Measurements from ENCODE around the gene TRIO.

Gene TRIO

DNA sequence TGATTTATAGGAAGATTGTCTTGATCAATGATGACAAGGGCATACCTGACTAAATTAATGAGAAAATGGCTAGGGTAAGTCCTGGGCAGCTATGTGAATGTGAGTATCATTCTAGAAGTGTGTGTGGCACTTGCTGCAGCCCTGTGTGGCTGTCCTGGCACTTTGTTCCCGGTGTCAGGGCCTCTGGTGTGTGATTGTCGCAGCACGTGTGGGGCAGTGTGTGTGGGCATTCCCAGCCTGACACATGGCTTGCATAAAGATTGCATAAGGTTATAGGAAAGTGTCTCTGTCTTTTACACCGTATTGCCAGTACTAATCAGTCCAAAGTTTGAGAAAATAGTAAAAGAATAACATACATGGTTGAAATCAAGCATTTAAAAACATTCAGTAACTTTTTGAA is 74.4 kb downstream of the TRIO start:
- Histone ChIP-seq H3K36me3 (peaks cover 0 to 19% (median 7%) of the 10 kb centered on the region in 11 experiments; a peak in 9 of 22 replicates), H3K4me3 (no peak overlapping the region), H3K9ac (peak overlapping the region in 2 of 11 experiments; percentile 6 to 10; a peak in 1 of 22 replicates), H3K27ac (peak overlapping the region in 4 of 11 experiments; percentile 16 to 43 (median 34); a peak in 5 of 22 replicates), H3K4me1 (peaks cover 63 to 73% (median 67%) of the 10 kb centered on the region in 10 experiments), H3K4me2 (peak overlapping the region in 9 of 11 experiments; percentile 0 to 53 (median 21); a peak in 10 of 22 replicates), H4K20me1 (peaks cover 40 to 99% (median 72%) of the 10 kb centered on the region in 11 experiments; a peak in 21 of 22 replicates), H3K27me3 (no peaks in the 10 kb centered on the region), H3K9me3 (replicated peaks in 1 of 11) (peaks cover 0 to 14% (median 10%) of the 10 kb centered on the region in 11 experiments; a peak in 10 of 22 replicates)
- no peak for TF ChIP-seq Cebpa-rat (IDR thresholded peaks at IDR 0.05)

DNA sequence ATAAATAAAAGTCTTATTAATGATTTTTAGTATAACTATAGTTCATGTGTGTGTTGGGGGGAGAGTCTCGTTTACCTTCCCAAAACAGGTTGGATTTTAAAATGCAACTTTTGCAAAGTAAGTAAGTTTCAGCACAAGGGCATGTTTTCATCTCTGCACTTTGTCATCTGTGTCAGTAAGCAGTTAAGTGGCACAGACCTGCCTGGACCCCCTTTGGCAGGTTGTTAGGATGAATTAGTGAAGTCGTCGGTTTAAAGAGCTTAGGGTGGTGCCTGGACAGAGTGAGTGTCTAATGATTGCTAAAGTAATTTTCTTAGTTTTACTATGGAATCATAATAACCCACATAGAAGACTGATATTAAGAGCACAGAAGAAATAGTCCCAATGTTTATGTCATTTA is 74.9 kb downstream of the TRIO start:
- peak overlapping the region in 7 of 11 experiments; percentile 15 to 91 (median 29); a peak in 9 of 22 replicates for H3K4me2 ChIP-seq

DNA sequence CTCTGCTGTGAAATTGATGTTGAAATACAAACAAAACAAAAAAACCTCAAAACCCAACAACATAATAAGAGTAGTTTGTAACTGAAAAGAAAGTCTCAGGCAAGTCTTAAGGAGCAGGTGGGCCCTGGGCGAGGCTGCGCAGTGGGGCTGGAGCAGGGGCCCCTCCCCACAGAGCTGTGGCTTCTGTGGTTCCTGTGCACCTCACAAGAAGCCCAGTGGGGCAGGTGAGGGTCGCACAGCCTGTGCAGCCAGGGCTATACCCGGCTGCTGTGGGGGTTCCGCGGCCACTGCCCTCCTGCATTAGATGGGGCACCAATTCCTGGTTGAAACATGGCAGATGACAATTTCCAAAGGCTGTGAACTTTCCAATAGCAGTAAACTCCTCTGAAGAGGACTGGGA is 75.3 kb downstream of the TRIO start:
- H3K4me3 ChIP-seq, result no peak overlapping the region
- H3K36me3 ChIP-seq, result peaks cover 0 to 22% (median 7%) of the 10 kb centered on the region in 11 experiments; a peak in 9 of 22 replicates
- peaks cover 48 to 100% (median 71%) of the 10 kb centered on the region in 11 experiments; a peak in 21 of 22 replicates for H4K20me1 ChIP-seq
- H3K9me3 ChIP-seq (replicated peaks in 1 of 11), result peaks cover 0 to 14% (median 10%) of the 10 kb centered on the region in 11 experiments; a peak in 10 of 22 replicates
- H3K4me1 ChIP-seq, result peaks cover 68 to 78% (median 71%) of the 10 kb centered on the region in 10 experiments
- no peaks in the 10 kb centered on the region for H3K27me3 ChIP-seq
- H3K27ac ChIP-seq, result peak overlapping the region in 8 of 11 experiments; percentile 3 to 88 (median 44); a peak in 11 of 22 replicates
- no peak for TF ChIP-seq Cebpa-rat (IDR thresholded peaks at IDR 0.05)
- peak overlapping the region in 3 of 11 experiments; percentile 3 to 32 (median 7); a peak in 3 of 22 replicates for H3K9ac ChIP-seq
- H3K4me2 ChIP-seq, result peak overlapping the region; percentile 15 to 91 (median 40); a peak in 16 of 22 replicates

More for the DNA sequence above, 74.9 kb downstream of the TRIO start:
- Histone ChIP-seq H3K27ac (peak overlapping the region in 4 of 11 experiments; percentile 16 to 88 (median 38); a peak in 6 of 22 replicates), H3K9me3 (replicated peaks in 1 of 11) (peaks cover 0 to 14% (median 10%) of the 10 kb centered on the region in 11 experiments; a peak in 10 of 22 replicates), H3K27me3 (no peaks in the 10 kb centered on the region), H3K4me1 (peaks cover 63 to 73% (median 67%) of the 10 kb centered on the region in 10 experiments), H3K4me3 (no peak overlapping the region), H3K9ac (no peak overlapping the region; a peak in 1 of 22 replicates), H4K20me1 (peaks cover 44 to 99% (median 72%) of the 10 kb centered on the region in 11 experiments; a peak in 21 of 22 replicates), H3K36me3 (peaks cover 0 to 22% (median 7%) of the 10 kb centered on the region in 11 experiments; a peak in 9 of 22 replicates)
- TF ChIP-seq Cebpa-rat (IDR thresholded peaks at IDR 0.05), result no peak

DNA sequence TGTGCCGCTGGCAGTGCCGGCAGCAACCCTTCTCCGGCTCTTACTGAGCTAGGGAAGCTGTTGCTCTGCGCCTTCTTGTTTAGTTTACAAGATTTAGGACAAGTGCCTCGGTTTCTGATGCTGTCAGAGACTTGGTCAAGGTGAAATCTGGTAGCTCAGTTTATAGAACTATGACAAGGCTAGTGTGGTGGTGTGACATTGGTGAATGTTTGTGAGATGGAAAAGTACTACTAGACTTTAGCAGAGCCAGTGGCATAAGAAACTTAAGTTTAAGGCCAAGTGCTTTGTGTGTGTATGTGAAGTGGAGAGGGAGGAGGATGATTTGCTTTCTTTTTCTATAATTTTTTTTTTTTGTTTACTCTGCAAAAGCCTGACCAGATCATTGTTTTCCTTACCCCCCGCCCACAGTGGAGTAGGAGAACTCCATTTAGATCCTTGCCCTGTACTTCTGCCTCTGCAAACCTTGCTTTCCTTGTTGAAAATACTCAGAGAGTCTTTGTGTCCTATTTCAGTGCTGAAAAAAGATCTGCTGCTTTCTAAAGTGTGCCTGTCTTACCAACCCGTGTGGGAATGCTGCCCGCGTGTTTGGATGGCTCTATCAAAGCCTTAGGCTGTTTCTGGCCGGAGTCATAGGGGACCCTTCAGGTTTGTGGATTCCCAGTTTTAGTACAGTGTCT is 75.9 kb downstream of the TRIO start:
- TF ChIP-seq Cebpa-rat (IDR thresholded peaks at IDR 0.05), result no peak
- no peaks in the 10 kb centered on the region for H3K27me3 ChIP-seq
- peak overlapping the region in 8 of 11 experiments; percentile 3 to 88 (median 44); a peak in 11 of 22 replicates for H3K27ac ChIP-seq
- peaks cover 72 to 78% (median 74%) of the 10 kb centered on the region in 10 experiments for H3K4me1 ChIP-seq
- peak overlapping the region in 3 of 11 experiments; percentile 3 to 32 (median 7); a peak in 3 of 22 replicates for H3K9ac ChIP-seq
- H3K36me3 ChIP-seq, result peaks cover 0 to 19% (median 4%) of the 10 kb centered on the region in 11 experiments; a peak in 9 of 22 replicates
- peaks cover 0 to 14% (median 10%) of the 10 kb centered on the region in 11 experiments; a peak in 10 of 22 replicates for H3K9me3 ChIP-seq (replicated peaks in 1 of 11)
- H4K20me1 ChIP-seq, result peaks cover 44 to 99% (median 66%) of the 10 kb centered on the region in 11 experiments; a peak in 21 of 22 replicates
- H3K4me2 ChIP-seq, result peak overlapping the region; percentile 15 to 91 (median 40); a peak in 16 of 22 replicates
- no peak overlapping the region for H3K4me3 ChIP-seq

DNA sequence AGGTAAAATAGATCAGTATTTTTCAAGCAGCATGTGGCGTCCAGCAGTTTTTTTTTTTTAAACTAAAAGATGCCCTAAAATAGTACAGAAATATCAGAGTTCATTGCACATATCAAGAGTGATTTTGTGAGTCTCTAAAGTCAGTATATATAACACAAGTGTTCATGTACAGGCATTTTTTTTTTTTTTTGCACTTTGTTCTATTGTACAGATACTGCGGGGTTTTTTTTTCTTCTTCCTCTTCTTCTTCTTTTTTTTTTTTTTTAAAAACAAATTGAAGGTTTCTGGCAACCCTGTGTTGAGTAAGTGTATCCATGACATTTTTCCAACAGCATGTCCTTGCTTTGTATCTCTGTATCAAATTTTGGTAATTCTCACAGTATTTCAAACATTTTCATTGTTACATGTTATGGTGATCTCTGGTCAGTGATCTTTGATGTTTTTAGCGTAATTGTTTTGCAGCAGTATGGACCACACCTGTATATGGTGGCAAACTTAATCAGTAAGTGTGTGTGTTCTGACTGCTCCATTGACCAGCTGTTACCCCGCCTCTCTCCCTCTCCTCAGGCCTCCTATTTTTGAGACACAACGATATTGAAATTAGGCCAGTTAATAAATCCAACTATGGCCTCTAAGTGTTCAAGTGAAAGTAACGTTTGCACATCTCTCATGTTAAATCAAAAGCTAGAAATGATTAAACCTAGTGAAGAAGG is 76.8 kb downstream of the TRIO start:
- no peaks in the 10 kb centered on the region for H3K27me3 ChIP-seq
- peak overlapping the region in 6 of 11 experiments; percentile 59 to 91 (median 84); a peak in 9 of 22 replicates for H3K27ac ChIP-seq
- H3K4me2 ChIP-seq, result peak overlapping the region in 10 of 11 experiments; percentile 23 to 91 (median 70); a peak in 14 of 22 replicates
- H4K20me1 ChIP-seq, result peaks cover 41 to 99% (median 61%) of the 10 kb centered on the region in 11 experiments; a peak in 21 of 22 replicates
- no peak overlapping the region for H3K4me3 ChIP-seq
- H3K9ac ChIP-seq, result no peak overlapping the region
- H3K9me3 ChIP-seq (replicated peaks in 1 of 11), result peaks cover 0 to 14% (median 10%) of the 10 kb centered on the region in 11 experiments; a peak in 10 of 22 replicates
- H3K36me3 ChIP-seq, result peaks cover 0 to 17% (median 0%) of the 10 kb centered on the region in 11 experiments; a peak in 7 of 22 replicates
- peaks cover 75 to 88% (median 82%) of the 10 kb centered on the region in 10 experiments for H3K4me1 ChIP-seq
- no peak for TF ChIP-seq Cebpa-rat (IDR thresholded peaks at IDR 0.05)

DNA sequence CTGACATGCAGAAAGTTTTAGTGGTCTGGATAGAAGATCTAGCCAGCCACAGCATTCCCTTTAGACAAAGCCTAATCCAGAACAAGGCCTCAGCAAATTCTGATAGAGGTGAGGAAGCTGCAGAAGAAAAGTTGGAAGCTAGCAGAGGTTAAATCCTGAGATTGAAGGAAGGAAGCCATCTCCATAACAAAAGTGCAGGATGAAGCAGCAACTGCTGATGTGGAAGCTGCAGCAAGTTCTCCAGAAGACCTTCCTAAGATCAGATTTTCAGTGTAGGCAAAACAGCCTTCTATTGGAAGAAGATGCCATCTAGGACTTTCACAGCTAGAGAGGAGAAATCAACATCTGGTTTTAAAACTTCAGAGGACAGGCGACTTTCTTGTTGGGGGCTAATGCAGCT is 77.5 kb downstream of the TRIO start:
- Histone ChIP-seq H4K20me1 (peaks cover 45 to 99% (median 61%) of the 10 kb centered on the region in 11 experiments; a peak in 21 of 22 replicates), H3K36me3 (peaks cover 0 to 17% (median 0%) of the 10 kb centered on the region in 11 experiments; a peak in 7 of 22 replicates), H3K9ac (peak overlapping the region in 3 of 11 experiments; percentile 58 to 71 (median 65); a peak in 2 of 22 replicates), H3K4me3 (no peak overlapping the region; a peak in 1 of 20 replicates), H3K4me1 (peaks cover 81 to 95% (median 88%) of the 10 kb centered on the region in 10 experiments), H3K27ac (peak overlapping the region in 6 of 11 experiments; percentile 59 to 91 (median 84); a peak in 12 of 22 replicates), H3K27me3 (no peaks in the 10 kb centered on the region), H3K9me3 (replicated peaks in 1 of 11) (peaks cover 0 to 14% (median 10%) of the 10 kb centered on the region in 11 experiments; a peak in 10 of 22 replicates), H3K4me2 (peak overlapping the region in 10 of 11 experiments; percentile 31 to 91 (median 68); a peak in 15 of 22 replicates)
- no peak for TF ChIP-seq Cebpa-rat (IDR thresholded peaks at IDR 0.05)

DNA sequence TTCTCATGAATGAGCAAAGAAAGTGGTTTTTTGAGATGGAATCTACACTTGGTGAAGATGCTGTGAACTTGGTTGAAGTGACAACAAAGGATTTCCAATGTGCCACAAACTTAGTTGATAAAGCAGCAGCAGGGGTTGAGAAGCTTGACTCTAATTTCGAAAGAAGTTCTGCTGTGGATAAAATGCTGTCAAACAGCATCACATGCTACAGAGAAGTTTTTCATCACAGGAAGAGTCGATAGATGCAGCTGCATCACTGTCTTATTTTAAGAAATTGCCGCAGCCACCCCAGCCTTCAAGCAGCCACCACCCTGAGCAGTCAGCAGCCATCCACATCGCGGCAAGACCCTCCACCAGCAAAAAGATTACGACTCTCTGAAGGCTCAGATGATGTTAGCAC is 78.6 kb downstream of the TRIO start:
- Histone ChIP-seq H4K20me1 (peaks cover 36 to 98% (median 62%) of the 10 kb centered on the region in 11 experiments; a peak in 21 of 22 replicates), H3K4me3 (peak overlapping the region in 1 of 10 experiments; percentile 14; a peak in 1 of 20 replicates), H3K27me3 (no peaks in the 10 kb centered on the region), H3K36me3 (peaks cover 0 to 14% (median 5%) of the 10 kb centered on the region in 11 experiments; a peak in 9 of 22 replicates), H3K9me3 (replicated peaks in 1 of 11) (peaks cover 0 to 14% (median 10%) of the 10 kb centered on the region in 11 experiments; a peak in 10 of 22 replicates), H3K9ac (peak overlapping the region in 6 of 11 experiments; percentile 23 to 78 (median 62); a peak in 9 of 22 replicates), H3K4me1 (peaks cover 82 to 100% (median 92%) of the 10 kb centered on the region in 10 experiments), H3K27ac (peak overlapping the region in 9 of 11 experiments; percentile 12 to 91 (median 74); a peak in 15 of 22 replicates), H3K4me2 (peak overlapping the region; percentile 18 to 91 (median 62); a peak in 19 of 22 replicates)
- peak in 2 of 11 experiments; percentile 37 to 39; a peak in 1 of 22 replicates for TF ChIP-seq Cebpa-rat (IDR thresholded peaks at IDR 0.05)

All from BLaER1 treated with 17β-estradiol and CSF1 and Interleukin-3, amounts not matched to agents 10 nM and 100 nM (cell line).